Adipocyte (in vitro differentiated cells): ENCODE results near the gene HMGN4.

ENCODE experiments used
- DNase-seq: peaks from one replicate; pipeline ENCODE4 v3.0.0-alpha.2; 2015; ENCODE audit warnings: low read depth
- H3K27me3 ChIP-seq: replicated peaks from 2 replicates; pipeline ENCODE4 v1.7.0; 2013; ENCODE audit warnings: mild to moderate bottlenecking, low read length, moderate library complexity; ENCODE audit not compliant: control insufficient read depth, insufficient read depth
- H3K36me3 ChIP-seq: 2 replicates; pipeline ENCODE4 v1.7.0; 2013; ENCODE audit warnings: low read length, mild to moderate bottlenecking, moderate library complexity; ENCODE audit not compliant: control insufficient read depth, insufficient read depth, severe bottlenecking
- H3K4me1 ChIP-seq: 2 replicates; pipeline ENCODE4 v1.7.0; 2013; ENCODE audit warnings: mild to moderate bottlenecking, low read length, moderate library complexity; ENCODE audit not compliant: control insufficient read depth, insufficient read depth
- H3K4me3 ChIP-seq: 2 replicates; pipeline ENCODE4 v1.7.0; 2013; ENCODE audit warnings: mild to moderate bottlenecking, low read length, moderate library complexity
- H3K9ac ChIP-seq: 2 replicates; pipeline ENCODE4 v1.7.0; 2013; ENCODE audit warnings: mild to moderate bottlenecking, low read length, moderate library complexity
- H3K9me3 ChIP-seq: 2 replicates; pipeline ENCODE4 v1.7.0; 2013; ENCODE audit warnings: mild to moderate bottlenecking, low read length, moderate library complexity; ENCODE audit not compliant: control insufficient read depth

Gene HMGN4

DNA sequence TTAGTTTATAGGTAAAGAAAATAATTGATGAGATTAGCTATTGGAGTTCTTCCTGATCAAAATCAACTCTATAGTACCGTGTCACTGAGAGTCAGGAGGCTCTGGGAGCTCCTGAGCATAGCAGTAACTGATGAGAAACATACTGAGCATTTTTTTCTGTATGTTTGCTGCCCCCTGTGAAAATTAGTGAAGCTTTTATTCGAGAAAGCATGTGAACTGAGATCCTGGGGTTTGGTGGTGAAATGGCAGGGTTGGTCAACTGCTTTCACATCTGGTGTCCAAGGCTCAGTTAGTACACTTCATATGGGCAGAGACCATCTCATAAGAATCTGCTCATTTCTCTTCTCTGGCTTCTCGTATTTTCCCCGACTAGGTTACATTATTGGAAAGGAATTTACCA lies 54.5 kb downstream of the HMGN4 start:
- Histone ChIP-seq H3K36me3 (no peaks in the 10 kb centered on the region), H3K4me3 (no peak overlapping the region), H3K4me1 (peaks cover 10% of the 10 kb centered on the region), H3K27me3 (no peaks in the 10 kb centered on the region), H3K9ac (no peak overlapping the region), H3K9me3 (no peaks in the 10 kb centered on the region)
- DNase-seq: no peak

DNA sequence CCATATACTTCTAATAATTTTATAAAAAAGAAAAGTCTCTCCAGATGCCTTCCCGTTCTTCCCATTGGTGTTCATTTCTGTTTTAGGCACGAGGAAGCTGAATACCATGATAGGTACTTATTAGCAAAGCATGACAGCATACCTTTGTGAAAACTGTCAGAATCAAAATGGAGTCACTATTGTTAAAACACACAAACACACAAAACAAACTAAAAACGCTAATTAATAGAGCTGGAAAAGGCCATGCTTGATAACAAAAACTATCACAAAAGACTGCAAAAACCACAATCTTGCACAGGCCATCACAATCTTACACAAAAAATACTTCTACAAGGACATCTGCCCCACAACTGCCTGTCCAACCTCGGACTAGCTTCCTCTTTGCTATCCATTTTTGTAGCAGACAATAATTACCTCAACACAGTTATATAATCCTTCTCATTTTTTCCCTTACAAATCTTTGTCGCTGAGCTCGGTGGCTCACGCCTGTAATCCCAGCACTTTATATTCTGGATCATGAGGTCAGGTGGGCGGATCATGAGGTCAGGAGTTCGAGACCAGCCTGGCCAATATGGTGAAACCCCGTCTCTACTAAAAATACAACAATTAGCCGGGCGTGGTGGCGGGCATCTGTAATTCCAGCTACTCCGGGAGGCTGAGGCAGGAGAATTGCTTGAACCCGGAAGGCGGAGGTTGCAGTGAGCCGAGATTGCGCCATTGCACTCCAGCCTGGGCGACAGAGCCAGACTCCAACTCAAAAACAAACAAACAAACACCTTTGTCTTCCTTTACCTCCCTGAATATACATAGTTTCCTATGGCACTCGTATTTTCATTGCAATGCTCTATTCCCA lies 55.3 kb downstream of the HMGN4 start:
- Histone ChIP-seq H3K4me1 (peaks cover 15% of the 10 kb centered on the region), H3K27me3 (no peaks in the 10 kb centered on the region), H3K4me3 (peak overlapping the region; percentile 32), H3K9ac (no peak overlapping the region), H3K36me3 (peaks cover 7% of the 10 kb centered on the region), H3K9me3 (no peaks in the 10 kb centered on the region)
- DNase-seq: no peak

DNA sequence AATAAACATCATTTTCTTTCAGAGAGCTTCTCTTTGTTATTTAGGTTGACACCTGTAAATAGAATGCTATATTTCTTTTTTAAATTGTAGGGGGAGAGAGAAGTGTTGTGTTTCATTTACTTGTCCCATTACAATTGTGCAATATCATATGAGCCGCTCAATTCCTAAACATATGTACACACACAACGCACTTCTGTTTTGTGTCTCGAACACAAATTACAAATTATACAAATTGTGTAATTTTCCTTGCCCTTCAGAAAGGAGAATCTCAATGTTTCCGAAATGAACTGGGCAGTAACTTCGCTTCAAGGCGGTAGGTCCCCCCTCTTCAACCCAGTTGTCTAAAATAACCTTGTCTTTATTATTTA lies 55.9 kb downstream of the HMGN4 start:
- H3K4me3 ChIP-seq: peak overlapping the region; percentile 32
- no peak overlapping the region for H3K9ac ChIP-seq
- H3K9me3 ChIP-seq: no peaks in the 10 kb centered on the region
- no peaks in the 10 kb centered on the region for H3K27me3 ChIP-seq
- no peak for DNase-seq
- H3K4me1 ChIP-seq: peaks cover 15% of the 10 kb centered on the region
- H3K36me3 ChIP-seq: peaks cover 13% of the 10 kb centered on the region

DNA sequence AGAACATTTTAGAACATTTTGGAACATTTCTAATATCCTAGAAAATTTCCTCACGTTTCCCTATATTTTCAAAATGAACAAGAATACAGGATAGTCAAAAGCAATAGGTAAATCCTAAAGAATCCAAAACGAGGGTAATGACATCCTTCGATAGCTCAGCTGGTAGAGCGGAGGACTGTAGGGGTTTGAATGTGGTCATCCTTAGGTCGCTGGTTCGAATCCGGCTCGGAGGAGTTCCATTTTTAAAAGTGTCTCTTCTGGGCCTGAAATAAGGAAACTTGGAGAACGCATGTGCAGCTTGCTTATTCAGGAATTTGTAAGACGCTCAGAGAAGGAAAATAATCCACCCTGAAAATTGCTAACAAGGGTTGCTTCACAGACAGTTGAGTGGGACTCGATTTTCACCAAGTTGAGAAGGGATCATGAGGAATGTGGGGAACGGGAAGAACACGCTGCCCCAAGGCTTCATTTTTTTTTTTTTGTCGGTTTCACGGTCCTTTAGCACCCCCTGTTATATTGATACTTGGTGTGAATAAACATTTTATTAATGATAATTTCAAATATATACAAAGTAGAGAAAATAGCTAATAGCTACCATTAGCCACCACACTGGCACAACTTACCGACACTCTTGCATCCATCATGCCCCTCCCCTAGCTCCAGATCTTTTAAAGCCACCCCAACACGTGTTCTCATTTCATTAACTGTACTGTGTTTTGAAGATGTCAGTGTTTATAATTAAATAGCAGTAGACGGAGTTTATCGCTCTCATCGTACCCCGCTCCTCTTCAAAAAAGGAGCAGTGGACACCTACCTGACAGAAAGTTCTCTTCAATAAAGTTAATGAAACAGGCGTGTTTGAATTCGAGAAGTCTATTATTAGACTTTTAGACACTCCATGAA lies 56.8 kb downstream of the HMGN4 start:
- peaks cover 22% of the 10 kb centered on the region for H3K36me3 ChIP-seq
- H3K4me1 ChIP-seq: peaks cover 15% of the 10 kb centered on the region
- H3K27me3 ChIP-seq: no peaks in the 10 kb centered on the region
- no peaks in the 10 kb centered on the region for H3K9me3 ChIP-seq
- H3K4me3 ChIP-seq: peak overlapping the region; percentile 98
- peak overlapping the region; percentile 97 for H3K9ac ChIP-seq
- DNase-seq: peak; percentile 62

DNA sequence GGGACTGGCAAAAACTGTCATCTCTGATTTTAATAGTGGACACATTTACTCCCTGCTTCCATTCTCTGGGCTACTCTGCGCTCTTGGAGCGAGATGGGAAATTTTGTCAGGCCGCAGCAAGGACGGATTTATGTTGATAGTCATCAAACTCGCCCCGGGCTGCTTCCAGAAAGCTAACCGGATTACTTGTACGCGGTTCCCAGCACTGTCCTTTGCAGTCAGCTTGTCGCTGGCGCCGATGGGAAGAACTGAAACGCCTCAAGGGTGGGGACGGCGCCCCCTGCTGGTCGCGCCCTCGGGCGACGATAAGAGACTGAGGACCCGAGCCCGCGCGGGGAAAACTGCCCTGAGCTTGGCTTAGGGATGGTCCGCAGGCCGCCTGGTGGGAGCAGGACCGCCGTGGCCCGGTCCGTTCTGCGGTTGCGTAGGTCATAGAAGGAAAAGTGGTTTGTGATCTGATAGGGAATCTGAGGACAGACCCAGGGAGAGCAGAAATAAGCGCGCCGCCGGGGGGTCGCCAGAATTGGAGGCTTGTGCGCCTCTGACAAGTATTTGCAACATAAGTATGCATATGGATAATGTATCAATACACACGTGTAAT lies 57.6 kb downstream of the HMGN4 start:
- peak overlapping the region; percentile 97 for H3K9ac ChIP-seq
- no peaks in the 10 kb centered on the region for H3K27me3 ChIP-seq
- peak overlapping the region; percentile 98 for H3K4me3 ChIP-seq
- no peaks in the 10 kb centered on the region for H3K9me3 ChIP-seq
- peak; percentile 97 for DNase-seq
- H3K36me3 ChIP-seq: peaks cover 26% of the 10 kb centered on the region
- H3K4me1 ChIP-seq: peaks cover 15% of the 10 kb centered on the region
